Omental fat pad (tissue), 4 donors: ENCODE data around the gene GAB2. TPM values are rescaled to one million over a fixed set of nuclear protein-coding genes. Genes with fewer than 3 reads are reported as not detected.

Experiments
- ATAC-seq: fragments of 150-250 bp; one replicate; pipeline ENCODE4 v1.9.1; 2016; ENCODE audit warnings: mild to moderate bottlenecking, moderate library complexity; ENCODE audit not compliant: low FRiP score
- DNase-seq: peaks from one replicate; pipeline ENCODE4 v3.0.0-alpha.2; 2019; ENCODE audit warnings: low spot score
- CTCF ChIP-seq, 3 donors: fragments of 450-650 bp; IDR thresholded peaks; one replicate each; pipeline ENCODE4 v1.5.1; 2016 to 2017; ENCODE audit warnings: antibody characterized with exemption in 3 of 3, mild to moderate bottlenecking in 3 of 3, moderate library complexity in 2 of 3
- total RNA-seq, 4 donors: library from RNA; depleted of rRNA; stranded (reverse); fragments of >200 nt; gene quantifications; one replicate each; pipeline ENCODE4 v1.1.0, GENCODE V29; 2016

The GAB2 gene
- total RNA-seq, 4 donors from 2014 or later, result 25.3 to 97.7 (median 36.1) TPM

- DNase-seq (no peak), ATAC-seq (no peak)
- TF ChIP-seq CTCF (IDR thresholded peaks at IDR 0.05), result no peak
Observed at GRCh38 chr11:78415338-78415737, 2.3 kb downstream of the GAB2 start.

GRCh38 chr11:78414321-78415051 lies 3.1 kb downstream of the GAB2 start:
- no peak for TF ChIP-seq CTCF (IDR thresholded peaks at IDR 0.05)
- DNase-seq (no peak), ATAC-seq (no peak)

GRCh38 chr11:78408619-78409018 lies 9.0 kb downstream of the GAB2 start:
- no peak for TF ChIP-seq CTCF (IDR thresholded peaks at IDR 0.05)
- DNase-seq (no peak), ATAC-seq (no peak)

GRCh38 chr11:78406568-78407196 lies 10.9 kb downstream of the GAB2 start:
- TF ChIP-seq CTCF (IDR thresholded peaks at IDR 0.05), result no peak
- DNase-seq (no peak), ATAC-seq (no peak)

GRCh38 chr11:78405805-78406204 lies 11.8 kb downstream of the GAB2 start:
- TF ChIP-seq CTCF (IDR thresholded peaks at IDR 0.05), result no peak

GRCh38 chr11:78403781-78404180 lies 13.8 kb downstream of the GAB2 start:
- ATAC-seq (no peak), DNase-seq (no peak)
- TF ChIP-seq CTCF (IDR thresholded peaks at IDR 0.05), result no peak

More at GRCh38 chr11:78405805-78406204, 11.8 kb downstream of the GAB2 start:
- DNase-seq (no peak), ATAC-seq (no peak)

GRCh38 chr11:78402847-78403246 lies 14.8 kb downstream of the GAB2 start:
- no peak for DNase-seq
- TF ChIP-seq CTCF (IDR thresholded peaks at IDR 0.05), result no peak
- ATAC-seq, result no peak
